Left ventricle myocardium superior (tissue), 1 donor: ENCODE data around the gene RGS3. TPM values are rescaled to one million over a fixed set of nuclear protein-coding genes. Genes with fewer than 3 reads are reported as not detected.
"Not testable (repeated sequence)": the region's sequence is repeated elsewhere in the genome, so short reads cannot be mapped to it uniquely, and the experiment has no call there.

ENCODE experiments used
- ATAC-seq: fragments of 200-7000 bp; cut with Tn5 transposase; one replicate; pipeline ENCODE4 v1.9.1; 2020; ENCODE audit warnings: mild to moderate bottlenecking, moderate library complexity
- DNase-seq: peaks from one replicate; pipeline ENCODE4 v3.0.0-alpha.2; 2020
- intact Hi-C: fragments of 100-400 bp; cut with micrococcal nuclease; formaldehyde crosslinking; loops from one replicate; pipeline ENCODE4 v1.11.0; 2022
- total RNA-seq: library from RNA; stranded (reverse); fragmentation: NEBNext Ultra II Directional; extraction: Animal tissue kit (Norgen Biotek cat#: 25700); gene quantifications from one replicate; pipeline ENCODE4 v1.2.1, GENCODE V29; 2021
- donor health status: DM: no; HTN: yes; CAD: no; lungs with severe emphysema.

RGS3 gene
- total RNA-seq, 1 donor from 2014 or later = 115 TPM

DNA sequence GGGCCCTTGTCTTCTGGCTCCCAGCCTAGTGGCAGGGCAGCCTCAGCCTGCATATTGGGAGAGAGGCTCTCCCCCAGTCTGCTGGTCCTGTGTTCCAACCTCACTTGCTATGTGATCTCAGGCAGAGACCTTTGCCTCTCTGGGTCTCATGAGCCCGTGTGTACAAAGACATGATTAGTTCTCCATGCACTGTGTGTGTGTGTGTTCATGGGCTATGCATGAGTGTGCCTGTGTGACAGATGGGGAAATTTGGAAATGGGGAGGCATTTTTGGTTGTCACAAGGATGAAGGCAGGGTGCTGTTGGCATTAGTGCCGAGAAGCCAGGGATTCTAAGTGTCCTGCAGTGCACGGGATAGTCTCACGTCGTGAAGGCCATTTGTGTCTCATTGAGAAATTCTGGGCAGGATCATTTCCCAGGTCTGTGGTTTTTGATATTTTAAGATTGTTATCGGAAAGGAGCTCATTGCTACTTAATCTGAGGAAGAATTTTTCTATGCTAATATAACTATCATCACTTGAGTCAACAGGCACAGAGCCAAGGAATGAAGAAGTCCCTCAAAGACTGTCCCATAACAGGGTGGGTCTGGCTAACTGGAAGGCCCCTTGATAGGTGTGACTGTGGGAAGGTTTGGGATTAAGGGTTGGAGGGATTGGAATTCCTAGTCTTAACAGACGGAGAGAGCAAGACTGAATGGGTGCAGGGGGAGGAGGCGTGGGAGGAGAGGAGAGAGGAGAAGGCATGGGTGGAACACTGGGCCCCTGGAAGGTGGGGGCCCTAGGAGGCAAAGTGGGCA is 168.5 kb downstream of the RGS3 start:
- DNase-seq = no peak

DNA sequence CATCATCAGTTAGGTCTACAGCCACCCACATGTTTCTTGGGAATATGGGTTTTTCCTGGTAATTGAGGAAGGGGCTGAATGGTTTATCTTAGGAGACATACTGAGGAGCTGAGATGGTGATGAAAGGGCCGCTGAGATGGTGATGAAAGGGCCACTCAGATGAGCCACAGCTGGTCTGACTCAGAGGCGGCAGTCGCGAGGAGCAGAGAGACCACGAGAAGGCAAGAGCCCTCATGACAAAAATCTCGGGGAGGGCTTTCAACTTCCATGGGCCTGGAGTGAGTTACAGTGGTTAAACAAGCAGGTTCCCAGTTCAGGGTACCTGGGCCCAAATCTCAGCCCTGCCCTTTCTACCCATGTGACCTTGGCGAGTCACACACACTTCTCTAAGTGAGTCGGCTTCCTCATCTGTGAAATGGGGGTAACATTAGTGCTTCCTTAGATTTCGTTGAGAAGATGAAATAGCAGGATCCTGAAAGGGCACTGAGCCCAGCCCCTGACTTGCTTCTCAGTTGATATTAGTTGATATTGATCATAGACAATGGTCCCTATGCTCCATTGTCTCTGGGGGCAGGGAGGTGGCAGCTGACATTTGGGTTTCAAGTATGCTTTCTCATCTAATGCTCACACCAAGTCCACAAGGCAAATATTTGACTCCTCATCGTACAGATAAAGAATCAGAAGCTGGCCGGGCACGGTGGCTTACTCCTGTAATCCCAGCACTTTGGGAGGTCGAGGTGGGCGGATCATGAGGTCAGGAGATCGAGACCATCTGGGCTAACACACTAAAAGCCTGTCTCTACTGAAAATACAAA is 169.5 kb downstream of the RGS3 start:
- no peak for DNase-seq
- intact Hi-C loops = no loop called here
- peak; percentile 39 for ATAC-seq

More for the DNA sequence above, 168.5 kb downstream of the RGS3 start:
- no peak for ATAC-seq
- intact Hi-C loops = no loop called here

DNA sequence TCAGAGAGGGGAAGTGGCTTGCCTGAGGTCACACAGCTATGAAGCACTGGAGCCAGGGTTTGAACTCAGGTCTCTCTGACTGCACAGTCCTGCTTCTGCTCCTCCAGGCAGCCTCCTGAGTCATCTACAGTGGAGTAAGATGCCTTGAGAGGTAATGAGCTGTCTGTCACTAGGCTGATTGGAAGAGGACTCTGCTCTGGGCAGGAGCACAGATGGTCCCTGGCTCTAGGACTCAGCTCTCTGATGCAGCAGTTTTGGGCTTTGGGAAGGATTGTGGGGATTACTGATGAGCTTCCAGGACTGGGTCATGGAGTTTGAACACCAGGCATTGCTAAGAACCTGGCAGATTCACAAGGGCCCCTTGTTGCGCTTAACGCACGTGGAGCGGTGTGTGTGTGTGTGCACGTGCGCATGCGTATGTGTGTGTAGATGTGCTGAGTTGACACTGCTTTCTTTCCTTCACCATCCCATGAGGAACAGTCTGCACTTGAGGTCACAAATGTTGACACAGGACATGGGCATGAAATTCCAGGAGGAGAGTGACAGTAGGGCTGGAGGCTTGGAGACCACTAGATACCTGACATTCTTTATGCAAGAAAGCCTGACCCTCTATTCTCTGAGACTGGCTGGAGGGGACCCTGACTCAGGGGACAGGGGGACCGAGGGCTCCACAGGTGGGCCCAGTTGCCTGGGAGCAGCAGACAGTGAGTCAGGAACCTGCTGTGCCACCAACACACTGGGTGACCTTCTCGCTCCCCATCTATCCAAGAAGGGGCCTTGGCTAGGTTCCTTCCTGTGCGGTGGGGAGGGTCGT is 170.5 kb downstream of the RGS3 start:
- intact Hi-C loops = no loop called here
- ATAC-seq (no peak), DNase-seq (no peak)

DNA sequence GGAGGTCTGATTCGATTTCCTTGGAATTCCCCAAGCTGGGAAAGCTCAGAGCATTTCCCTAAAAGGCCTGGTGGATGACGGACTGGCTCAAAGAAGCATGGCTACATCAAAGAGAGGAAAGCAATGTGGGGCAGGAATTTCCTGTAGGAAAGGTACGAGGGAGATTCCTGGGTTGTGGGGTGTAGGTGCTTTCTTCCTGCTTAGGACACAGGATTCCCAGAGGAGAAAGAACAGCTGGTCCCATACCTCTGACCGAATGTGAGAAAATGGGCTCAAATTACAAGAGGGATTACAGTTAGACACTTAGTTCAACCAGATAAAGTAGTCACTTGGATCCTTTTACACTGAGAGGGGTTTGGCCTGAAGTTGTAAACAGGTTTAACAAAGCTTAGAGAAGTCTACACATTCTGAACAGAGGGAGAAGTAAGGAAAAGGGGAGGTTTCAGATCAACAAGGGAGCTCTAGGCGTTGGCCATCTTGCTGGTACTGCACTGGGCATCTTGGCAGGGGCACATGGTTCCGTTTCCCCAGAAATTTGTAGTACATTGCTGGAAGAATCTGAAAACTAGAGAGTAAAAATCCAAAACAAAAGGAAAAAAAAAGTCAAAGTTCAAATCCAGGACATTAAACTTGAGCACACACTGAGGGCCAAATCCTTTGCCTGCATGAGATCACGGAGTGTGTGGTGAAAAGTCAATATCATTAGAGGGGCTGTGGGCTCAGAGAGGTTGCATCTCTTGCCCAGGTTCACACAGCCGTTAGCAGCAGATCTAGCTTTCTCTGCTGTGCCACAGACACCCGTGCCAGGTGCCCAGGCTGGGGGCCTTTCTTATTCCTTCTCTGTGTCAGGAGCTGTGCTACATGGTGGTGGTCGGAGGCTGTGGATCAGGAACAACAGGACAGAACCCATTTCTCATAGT is 171.3 kb downstream of the RGS3 start:
- intact Hi-C loops = no loop called here
- ATAC-seq (no peak), DNase-seq (no peak)

DNA sequence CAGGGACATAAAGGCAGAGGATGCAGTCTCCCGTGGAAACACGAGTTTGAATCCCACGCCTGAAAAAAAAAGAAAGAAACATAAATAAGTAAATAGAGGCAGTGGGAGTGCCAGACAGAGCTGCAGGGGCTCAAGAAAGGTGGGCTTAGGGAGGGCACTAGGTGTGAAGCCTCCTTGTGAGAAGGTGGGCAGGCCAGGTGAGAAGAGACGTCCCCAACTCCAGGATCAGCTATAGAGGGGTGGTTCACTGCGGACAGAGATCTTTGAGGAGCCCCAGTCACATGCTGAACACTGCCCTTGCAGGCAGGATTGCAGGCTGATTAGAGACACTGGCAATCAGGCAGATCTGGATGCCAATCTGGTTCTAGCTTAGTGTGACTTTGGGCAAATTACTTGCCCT is 172.1 kb downstream of the RGS3 start:
- ATAC-seq = no peak
- intact Hi-C loops = no loop called here
- DNase-seq = no peak

DNA sequence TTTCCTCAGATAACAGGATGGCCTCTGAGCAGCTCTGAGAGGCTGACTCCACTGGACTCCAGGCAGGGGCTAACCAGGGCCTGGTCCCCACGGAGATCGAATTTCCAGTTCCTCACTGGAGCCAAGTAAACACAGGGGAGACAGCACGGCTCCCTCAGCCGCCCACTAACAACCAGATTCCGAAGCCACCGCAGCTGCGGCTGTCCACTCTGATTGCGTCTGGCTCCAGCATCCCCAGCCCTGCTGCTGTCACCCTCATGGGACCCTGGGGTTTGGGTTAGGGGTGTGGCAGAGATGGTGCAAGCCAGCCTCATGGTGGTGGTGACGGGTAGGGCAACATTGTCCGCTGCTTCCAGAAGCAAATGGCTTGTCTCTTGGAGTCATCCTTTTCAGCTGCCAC is 172.6 kb downstream of the RGS3 start:
- no peak for ATAC-seq

DNA sequence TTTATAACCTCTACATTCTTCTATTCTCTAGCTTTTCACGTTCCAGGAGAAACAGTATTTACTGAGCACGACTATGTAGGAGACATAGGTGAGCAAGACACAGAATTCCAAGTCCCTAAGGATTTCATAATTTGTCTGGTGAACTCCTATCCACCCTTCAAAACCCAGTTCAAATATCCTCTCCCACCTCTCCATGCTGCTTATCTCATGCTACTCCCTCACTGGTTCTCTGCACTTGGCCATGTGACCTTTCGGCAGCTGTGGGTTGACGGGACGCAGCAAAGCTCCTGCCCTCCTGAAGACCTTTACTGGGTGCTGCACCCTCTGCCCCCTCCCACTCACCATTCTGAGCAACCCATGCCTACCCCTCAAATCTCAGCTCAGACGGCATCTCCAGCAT is 173.2 kb downstream of the RGS3 start:
- no peak for ATAC-seq
- intact Hi-C loops = no loop called here
- DNase-seq = no peak

More for the DNA sequence above, 172.6 kb downstream of the RGS3 start:
- intact Hi-C loops = no loop called here
- DNase-seq = no peak

DNA sequence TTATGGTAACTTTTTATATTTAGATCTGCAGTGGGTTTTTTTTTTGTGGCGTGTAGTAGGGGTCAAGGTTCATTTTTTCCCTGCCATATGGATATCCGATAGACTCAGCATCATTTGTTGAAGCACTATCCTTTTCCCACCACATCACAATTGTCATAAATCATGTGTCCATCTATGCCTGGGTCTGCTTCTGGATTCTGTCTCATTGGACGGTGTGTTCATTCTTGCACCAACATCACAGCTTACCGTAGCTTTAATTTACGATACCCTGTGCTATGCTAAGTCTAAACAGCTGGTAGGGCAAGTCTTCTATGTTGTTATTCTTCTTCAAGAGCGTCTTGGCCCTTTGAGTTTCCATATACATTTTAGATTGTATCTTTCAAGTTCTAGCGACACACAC is 175.0 kb downstream of the RGS3 start:
- intact Hi-C loops = no loop called here
- no peak for ATAC-seq
- DNase-seq = no peak

DNA sequence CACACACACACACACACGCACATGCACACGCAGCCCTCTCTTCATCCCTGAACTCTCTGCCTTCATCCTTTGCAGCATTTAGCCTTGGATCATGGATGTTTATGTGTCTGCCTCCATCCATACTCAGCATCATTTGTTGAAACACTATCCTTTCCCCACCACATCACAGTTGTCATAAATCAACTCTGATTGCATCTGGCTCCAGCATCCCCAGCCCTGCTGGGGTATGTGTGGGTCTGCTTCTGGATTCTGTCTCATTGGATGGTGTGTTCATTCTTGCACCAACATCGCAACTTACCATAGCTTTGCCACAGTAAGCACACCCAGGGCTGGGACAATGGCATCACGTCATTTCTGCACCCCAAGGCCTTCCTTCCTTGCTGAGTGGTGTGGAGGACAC is 175.4 kb downstream of the RGS3 start:
- DNase-seq = no peak
- no peak for ATAC-seq
- intact Hi-C loops = no loop called here

DNA sequence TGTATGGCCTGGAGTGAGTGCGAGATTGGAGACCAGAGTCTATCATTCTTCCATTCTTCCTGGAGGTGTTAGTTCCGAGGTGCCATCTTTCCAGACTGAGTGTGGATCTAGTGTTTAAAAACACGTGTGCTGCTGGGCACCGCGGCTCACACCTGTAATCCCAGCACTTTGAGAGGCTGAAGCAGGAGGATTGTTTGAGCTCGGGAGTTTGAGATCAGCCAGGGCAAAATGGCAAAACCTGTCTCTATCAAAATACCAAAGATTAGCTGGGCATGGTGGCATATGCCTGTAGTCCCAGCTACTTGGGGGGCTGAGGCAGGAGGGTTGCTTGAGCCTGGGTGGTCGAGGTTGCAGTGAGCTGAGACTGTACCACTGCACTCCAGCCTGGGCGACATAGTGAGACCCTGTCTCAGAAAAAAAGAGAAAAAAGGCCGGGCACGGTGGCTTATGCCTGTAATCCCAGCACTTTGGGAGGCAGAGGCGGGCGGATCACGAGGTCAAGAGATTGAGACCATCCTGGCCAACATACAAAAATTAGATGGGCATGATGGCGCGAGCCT is 176.0 kb downstream of the RGS3 start:
- ATAC-seq, DNase-seq, intact Hi-C loops: not testable (repeated sequence)

DNA sequence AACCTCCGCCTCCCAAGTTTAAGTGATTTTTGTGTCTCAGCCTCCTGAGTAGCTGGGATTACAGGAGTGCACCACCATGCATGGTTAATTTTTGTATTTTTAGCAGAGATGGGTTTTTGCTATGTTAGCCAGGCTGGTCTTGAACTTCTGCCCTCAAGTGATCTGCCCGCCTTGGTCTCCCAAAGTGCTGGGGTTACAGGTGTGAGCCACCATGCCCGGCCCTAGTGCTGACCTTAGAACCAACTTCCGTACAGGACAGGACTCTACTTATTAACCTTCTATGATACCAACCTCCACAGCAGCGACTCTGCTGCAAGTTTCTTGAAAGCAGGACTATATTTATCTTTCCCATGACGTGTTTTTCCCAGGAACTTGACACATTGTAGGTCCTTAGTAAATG is 176.9 kb downstream of the RGS3 start:
- DNase-seq (no peak), ATAC-seq (no peak)
- intact Hi-C loops = no loop called here

DNA sequence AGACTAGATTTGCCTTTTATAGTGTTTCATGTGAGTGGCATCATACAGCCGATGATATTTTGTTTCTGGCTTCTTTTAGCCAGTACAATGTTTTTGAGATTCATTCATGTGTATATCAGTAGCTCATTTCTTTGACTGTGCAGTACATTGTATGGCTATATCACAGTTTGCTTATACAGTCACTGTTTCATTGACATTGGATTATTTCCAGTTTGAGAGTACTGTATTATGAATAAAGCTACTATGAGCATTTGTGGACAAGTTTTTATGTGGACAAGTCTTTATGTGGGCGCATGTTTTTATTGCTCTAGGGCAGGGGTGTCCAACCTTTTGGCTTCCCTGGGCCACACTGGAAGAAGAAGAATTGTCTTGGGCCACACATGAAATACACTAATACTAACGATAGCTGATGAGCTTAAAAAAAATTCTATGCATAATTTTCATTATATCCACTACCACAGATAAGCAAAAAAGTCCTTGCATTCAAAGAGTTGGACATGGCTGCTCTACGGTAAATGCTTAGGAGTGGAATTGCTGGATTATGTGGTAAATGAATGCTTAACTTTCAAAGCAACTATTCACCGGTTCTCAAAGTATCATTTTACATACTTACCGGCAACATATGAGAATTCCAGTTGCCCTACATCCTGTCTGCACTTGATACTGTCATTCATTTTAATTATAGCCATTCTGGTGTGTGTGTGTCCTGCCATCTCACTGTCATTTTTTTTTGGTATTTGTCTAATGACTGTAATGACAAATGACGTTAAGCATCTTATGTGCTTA is 177.8 kb downstream of the RGS3 start:
- DNase-seq = no peak
- intact Hi-C loops = no loop called here
- ATAC-seq = no peak

DNA sequence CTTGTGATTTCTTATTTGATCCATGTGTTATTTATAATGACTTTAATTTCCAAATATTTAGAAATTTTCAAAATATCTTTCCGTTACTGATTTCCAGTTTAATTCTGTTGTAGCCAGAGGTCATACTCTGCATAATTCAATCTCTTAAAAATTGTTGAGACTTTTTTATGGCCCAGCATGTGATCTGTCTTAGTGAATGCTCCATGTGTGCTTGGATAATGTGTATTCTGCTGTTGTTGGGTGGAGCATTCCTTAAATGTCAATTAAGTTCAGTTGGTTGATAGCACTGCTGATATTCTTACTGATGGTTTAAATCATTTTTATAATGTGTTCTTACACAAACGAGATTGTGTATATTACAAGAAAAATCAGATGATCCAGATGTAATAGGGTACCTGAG is 180.8 kb downstream of the RGS3 start:
- intact Hi-C loops = no loop called here
- ATAC-seq = no peak
- no peak for DNase-seq

DNA sequence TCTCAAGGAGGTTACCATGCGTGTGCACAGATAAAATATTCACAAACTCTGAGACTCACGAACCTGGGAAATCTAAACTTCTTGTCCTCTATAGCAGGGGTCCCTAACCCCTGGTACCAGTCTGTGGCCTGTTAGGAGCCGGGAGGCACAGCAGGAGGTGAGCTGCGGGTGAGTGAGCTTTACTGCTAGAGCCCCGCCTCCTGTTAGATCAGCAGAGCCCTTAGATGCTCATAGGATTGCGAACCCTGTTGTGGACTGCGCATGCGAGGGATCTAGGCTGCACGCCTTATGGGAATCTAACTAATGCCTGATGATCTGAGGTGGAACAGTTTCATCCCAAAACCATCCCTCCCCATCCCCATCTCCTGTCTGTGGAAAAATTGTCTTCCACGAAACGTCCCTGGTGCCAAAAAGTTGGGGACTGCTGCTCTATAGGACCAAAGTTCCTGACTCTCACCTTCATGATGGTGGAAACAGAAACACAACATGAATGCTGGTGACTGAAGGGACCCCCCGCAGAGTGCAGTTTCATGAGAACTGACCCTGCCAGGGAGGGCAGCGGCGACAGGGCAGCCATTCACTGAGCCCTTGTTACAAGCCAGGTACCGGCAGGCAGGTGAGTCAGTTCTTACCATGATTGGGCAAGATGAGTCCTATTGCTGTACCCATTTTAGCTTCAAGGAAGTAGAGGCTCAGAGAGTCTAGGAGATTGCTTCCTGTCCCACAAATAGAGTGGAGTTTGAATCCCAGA is 181.9 kb downstream of the RGS3 start:
- ATAC-seq = no peak
- intact Hi-C loops = no loop called here
- no peak for DNase-seq

DNA sequence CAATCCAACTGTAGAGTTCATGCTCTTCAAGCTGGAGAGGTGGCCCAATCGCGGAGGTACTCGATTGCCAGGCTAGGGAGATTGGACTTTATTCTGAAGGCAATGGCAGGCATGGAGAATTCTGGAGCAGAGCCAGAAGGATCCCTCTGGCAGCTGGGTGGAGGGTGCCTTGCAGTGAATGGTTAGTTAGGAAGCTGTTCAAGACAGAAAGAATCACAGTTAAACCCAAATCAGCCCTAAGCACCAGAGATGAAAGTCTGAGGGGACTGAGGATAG is 182.4 kb downstream of the RGS3 start:
- DNase-seq = no peak
- no peak for ATAC-seq
- intact Hi-C loops = no loop called here

DNA sequence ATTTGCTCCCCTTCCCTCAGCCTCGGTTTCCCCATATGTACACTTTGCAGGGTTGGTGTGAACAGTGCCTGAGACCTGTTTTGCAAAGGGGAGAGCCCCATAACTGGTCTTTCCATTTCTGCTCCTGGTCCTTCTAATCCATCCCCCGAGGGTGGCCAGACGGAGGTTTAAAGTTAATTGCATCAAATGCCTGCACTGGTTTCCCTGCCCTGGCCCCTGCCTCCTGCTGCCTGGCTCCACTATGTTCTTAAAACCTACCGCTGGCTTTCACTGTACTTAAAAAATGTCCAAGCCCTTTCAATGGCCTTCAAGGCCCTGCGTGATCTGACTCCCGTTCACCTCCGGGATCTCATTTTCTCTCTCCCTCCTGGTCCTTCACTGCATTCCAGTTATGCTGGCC is 183.0 kb downstream of the RGS3 start:
- ATAC-seq = no peak

More for the DNA sequence above, 183.0 kb downstream of the RGS3 start:
- intact Hi-C loops = no loop called here
- no peak for DNase-seq
